Tibial nerve (tissue), 4 donors: ENCODE measurements around the gene MT4. TPM values are rescaled to one million over a fixed set of nuclear protein-coding genes. Genes with fewer than 3 reads are reported as not detected.

ENCODE experiments used
- DNase-seq, 2 donors: peaks; one replicate each; pipeline ENCODE4 v3.0.0-alpha.2; 2019; ENCODE audit warnings: low spot score in 2 of 2
- H3K27ac ChIP-seq, 4 donors: fragments of 200-600 bp; sonication (generic) in 3 of 4; one replicate each; pipeline ENCODE4 v1.5.1; 2017 to 2019; ENCODE audit warnings: mild to moderate bottlenecking in 1 of 4
- H3K27me3 ChIP-seq, 2 donors: fragments of 200-600 bp; sonication (generic) in 1 of 2; one replicate each; pipeline versions ENCODE4 v1.5.1 to v1.6.0; 2017 to 2019
- H3K36me3 ChIP-seq, 3 donors: fragments of 200-600 bp; sonication (generic); one replicate each; pipeline ENCODE4 v1.5.1; 2018 to 2019
- H3K4me1 ChIP-seq, 4 donors: fragments of 200-600 bp; sonication (generic) in 3 of 4; one replicate each; pipeline ENCODE4 v1.5.1; 2017 to 2019
- H3K4me3 ChIP-seq, 4 donors: fragments of 200-600 bp; sonication (generic) in 3 of 4; one replicate each; pipeline ENCODE4 v1.5.1; 2017 to 2019; ENCODE audit warnings: mild to moderate bottlenecking in 1 of 4, moderate library complexity in 1 of 4
- H3K9me3 ChIP-seq, 4 donors: fragments of 200-600 bp; sonication (generic) in 3 of 4; one replicate each; pipeline ENCODE4 v1.5.1; 2017 to 2019
- CTCF ChIP-seq, 5 experiments: fragments of 200-600 bp in 3 of 5; fragments of 450-650 bp in 2 of 5; sonication (generic) in 3 of 5; IDR thresholded peaks; one replicate each; pipeline ENCODE4 v1.5.1; 2016 to 2019; ENCODE audit warnings: antibody characterized with exemption in 5 of 5, mild to moderate bottlenecking in 3 of 5, moderate library complexity in 2 of 5
- EP300 ChIP-seq, 2 donors: sonication (generic); formaldehyde crosslinking; IDR thresholded peaks; one replicate each; pipeline ENCODE4 v1.6.1; 2017; ENCODE audit warnings: antibody characterized with exemption in 2 of 2, mild to moderate bottlenecking in 1 of 2
- POLR2A ChIP-seq, 2 donors: fragments of 450-650 bp; IDR thresholded peaks; one replicate each; pipeline ENCODE4 v1.6.1; 2017; ENCODE audit warnings: antibody characterized with exemption in 2 of 2, mild to moderate bottlenecking in 2 of 2, moderate library complexity in 2 of 2
- WGBS, 2 donors: methylation state at CpG; one replicate each; pipeline ENCODE4 v1.1.5; 2018; 5-methylcytosine and 5-hydroxymethylcytosine counted together
- total RNA-seq, 4 donors: library from RNA; depleted of rRNA; stranded (reverse); fragments of >200 nt; gene quantifications; one replicate each; pipeline ENCODE4 v1.1.0, GENCODE V29; 2016

MT4 gene
- total RNA-seq, 4 donors from 2014 or later, result not detected

GRCh38 chr16:56618138-56618537, 53.3 kb downstream of the MT4 start:
- Histone ChIP-seq H3K4me3 (no peak overlapping the region), H3K4me1 (peaks cover 0 to 17% (median 10%) of the 10 kb centered on the region in 4 donors), H3K9me3 (no peaks in the 10 kb centered on the region), H3K36me3 (no peaks in the 10 kb centered on the region), H3K27me3 (no peaks in the 10 kb centered on the region), H3K27ac (peak overlapping the region in 2 of 4 donors; percentile 72 to 73)
- no peak for TF ChIP-seq CTCF (IDR thresholded peaks at IDR 0.05)
- TF ChIP-seq EP300 (IDR thresholded peaks at IDR 0.05), result no peak
- TF ChIP-seq POLR2A (IDR thresholded peaks at IDR 0.05), result no peak
- no peak for DNase-seq
- 77 to 79% methylated on average over 6 of the region's 6 CpGs for WGBS, 2 donors

Other genes starting within 250 kb of the MT4 start
- 100 to 1,000 TPM; 263 to 334 (median 292) TPM for gene AMFR, start 139.5 kb upstream of the MT4 start, total RNA-seq
- gene NUDT21, start 113.7 kb upstream of the MT4 start, total RNA-seq, result 10 to 100 TPM; 41.5 to 57.3 (median 47.2) TPM
- 10 to 100 TPM; 28.8 to 39.6 (median 35.6) TPM for gene OGFOD1, start 113.5 kb upstream of the MT4 start, total RNA-seq
- 100 to 1,000 TPM in 3 of 4 donors, 10 to 100 TPM in 1; 79.8 to 144 (median 120) TPM for gene BBS2, start 45.0 kb upstream of the MT4 start, total RNA-seq
- 100 to 1,000 TPM in 3 of 4 donors, 10 to 100 TPM in 1; 92.4 to 291 (median 156) TPM for gene MT3, start 24.5 kb downstream of the MT4 start, total RNA-seq
- gene MT2A, start 43.5 kb downstream of the MT4 start, total RNA-seq, result 100 to 1,000 TPM; 154 to 612 (median 354) TPM
- gene MT1E, start 60.7 kb downstream of the MT4 start, total RNA-seq, result 1,000 to 10,000 TPM in 1 of 4 donors, 100 to 1,000 TPM in 3; 229 to 1,068 (median 290) TPM
- gene MT1M, start 67.6 kb downstream of the MT4 start, total RNA-seq, result 100 to 1,000 TPM in 1 of 4 donors, 10 to 100 TPM in 3; 38.5 to 103 (median 53.2) TPM
- 100 to 1,000 TPM in 1 of 4 donors, 10 to 100 TPM in 2, not detected in 1; 18.8 to 365 (median 93.3) TPM for gene MT1A, start 73.6 kb downstream of the MT4 start, total RNA-seq
- gene MT1B, start 86.8 kb downstream of the MT4 start, total RNA-seq, result not detected
- gene MT1F, start 92.9 kb downstream of the MT4 start, total RNA-seq, result 10 to 100 TPM in 2 of 4 donors, 1 to 10 TPM in 2; 3.0 to 34.3 (median 11.3) TPM
- gene MT1G, start 103.0 kb downstream of the MT4 start, total RNA-seq, result 10 to 100 TPM in 3 of 4 donors, not detected in 1; 41.1 to 87.7 (median 49.2) TPM
- 1 to 10 TPM in 2 of 4 donors, not detected in 2; 2.4 to 5.1 TPM for gene MT1H, start 104.7 kb downstream of the MT4 start, total RNA-seq
- 1,000 to 10,000 TPM in 2 of 4 donors, 100 to 1,000 TPM in 2; 457 to 1,918 (median 1,024) TPM for gene MT1X, start 117.4 kb downstream of the MT4 start, total RNA-seq
- 10 to 100 TPM; 27.6 to 65.7 (median 43.8) TPM for gene NUP93, start 165.1 kb downstream of the MT4 start, total RNA-seq